ENCODE data around the gene CEBPZ. TPM values are rescaled to one million over a fixed set of nuclear protein-coding genes. Genes with fewer than 3 reads are reported as not detected.

Gene CEBPZ
- total and polyA plus RNA-seq, 7 donors, result 30.7 to 54.2 (median 41.8) TPM

GRCh38 chr2:37191747-37192146, 39.6 kb downstream of the CEBPZ start:
- no peaks in the 10 kb centered on the region for H3K9me3 ChIP-seq
- no peak for TF ChIP-seq POLR2A (IDR thresholded peaks at IDR 0.05)
- no peak for TF ChIP-seq POLR2AphosphoS5 (IDR thresholded peaks at IDR 0.05)
- TF ChIP-seq EP300 (IDR thresholded peaks at IDR 0.05), result no peak
- TF ChIP-seq CTCF (IDR thresholded peaks at IDR 0.05), result no peak
- no peak overlapping the region for H3K27ac ChIP-seq
- peaks cover 0 to under 1% (median 0%) of the 10 kb centered on the region in 3 donors for H3K27me3 ChIP-seq
- no peaks in the 10 kb centered on the region for H3K36me3 ChIP-seq
- H3K4me3 ChIP-seq, result no peak overlapping the region
- 87 to 91% methylated on average over 6 of the region's 6 CpGs for WGBS, 2 donors
- intact Hi-C loops (cut with DNase I), result no loop called here
- peaks cover 0 to under 1% (median 0%) of the 10 kb centered on the region in 4 donors for H3K4me1 ChIP-seq
- no peak for DNase-seq

- peaks cover 0 to 5% (median 0%) of the 10 kb centered on the region in 3 donors for H3K27me3 ChIP-seq
- H3K4me1 ChIP-seq, result no peaks in the 10 kb centered on the region
- H3K4me3 ChIP-seq, result no peak overlapping the region
- TF ChIP-seq POLR2A (IDR thresholded peaks at IDR 0.05), result no peak
- no peak for TF ChIP-seq EP300 (IDR thresholded peaks at IDR 0.05)
- no peaks in the 10 kb centered on the region for H3K36me3 ChIP-seq
- DNase-seq, result no peak
- intact Hi-C loops (cut with DNase I), result no loop called here
- 88 to 90% methylated on average over 4 of the region's 4 CpGs for WGBS, 2 donors
- H3K27ac ChIP-seq, result no peak overlapping the region
- no peaks in the 10 kb centered on the region for H3K9me3 ChIP-seq
These were observed 40.1 kb downstream of the CEBPZ start for GRCh38 chr2:37191253-37191652.

- peak overlapping the region in 1 of 4 donors; percentile 5 for H3K27ac ChIP-seq
- H3K4me3 ChIP-seq, result no peak overlapping the region
- TF ChIP-seq POLR2A (IDR thresholded peaks at IDR 0.05) (no peak), POLR2AphosphoS5 (IDR thresholded peaks at IDR 0.05) (no peak), EP300 (IDR thresholded peaks at IDR 0.05) (no peak), CTCF (IDR thresholded peaks at IDR 0.05) (no peak)
- no peak for DNase-seq
- intact Hi-C loops (cut with DNase I), result no loop called here
- 86% methylated on average over 4 of the region's 4 CpGs for WGBS, 2 donors
- no peaks in the 10 kb centered on the region for H3K36me3 ChIP-seq
- no peaks in the 10 kb centered on the region for H3K4me1 ChIP-seq
- peaks cover 0 to 5% (median 0%) of the 10 kb centered on the region in 3 donors for H3K27me3 ChIP-seq
- H3K9me3 ChIP-seq, result no peaks in the 10 kb centered on the region
These were observed 41.1 kb downstream of the CEBPZ start for GRCh38 chr2:37190290-37190689.

GRCh38 chr2:37189452-37190153, 41.8 kb downstream of the CEBPZ start:
- Histone ChIP-seq H3K27ac (peak overlapping the region in 2 of 4 donors; percentile 17 to 20), H3K4me3 (no peak overlapping the region), H3K4me1 (no peaks in the 10 kb centered on the region), H3K9me3 (no peaks in the 10 kb centered on the region), H3K27me3 (peaks cover 0 to 5% (median 0%) of the 10 kb centered on the region in 3 donors), H3K36me3 (no peaks in the 10 kb centered on the region)
- TF ChIP-seq CTCF (IDR thresholded peaks at IDR 0.05) (no peak), POLR2A (IDR thresholded peaks at IDR 0.05) (no peak), POLR2AphosphoS5 (IDR thresholded peaks at IDR 0.05) (no peak), EP300 (IDR thresholded peaks at IDR 0.05) (no peak)
- 69 to 83% methylated on average over 6 of the region's 6 CpGs for WGBS, 2 donors
- intact Hi-C loops (cut with DNase I), result no loop called here
- DNase-seq, result no peak

GRCh38 chr2:37188570-37188969, 42.8 kb downstream of the CEBPZ start, which contains the start of gene SULT6B1:
Gene SULT6B1 (minus strand): TSS chr2:37188670. CDS start chr2:37188640, 30 bp downstream.
- no peak for TF ChIP-seq CTCF (IDR thresholded peaks at IDR 0.05)
- no peak for TF ChIP-seq EP300 (IDR thresholded peaks at IDR 0.05)
- no peak for TF ChIP-seq POLR2A (IDR thresholded peaks at IDR 0.05)
- no peak for TF ChIP-seq POLR2AphosphoS5 (IDR thresholded peaks at IDR 0.05)
- Histone ChIP-seq H3K36me3 (no peaks in the 10 kb centered on the region), H3K9me3 (no peaks in the 10 kb centered on the region), H3K27me3 (peaks cover 0 to 5% (median 0%) of the 10 kb centered on the region in 3 donors), H3K4me3 (no peak within 1 kb of the TSS), H3K27ac (peak within 1 kb of the TSS in 2 of 4 donors; percentile 17 to 20), H3K4me1 (no peaks in the 10 kb centered on the region)
- intact Hi-C loops (cut with DNase I), result no loop called here
- DNase-seq, result no peak
- 95 to 97% methylated on average over 2 of the region's 2 CpGs for WGBS, 2 donors

Data from sigmoid colon (tissue), 7 donors.